HFF-Myc (cell line): Measurements from ENCODE around the gene PRKD2.

ENCODE experiments used
- DNase-seq: peaks from one replicate; pipeline ENCODE4 v3.0.0-alpha.2; 2011; ENCODE audit warnings: low read depth; ENCODE audit errors: extremely low read depth
- H3K4me3 ChIP-seq: replicated peaks from 2 replicates; pipeline ENCODE4 v1.5.1; 2011; ENCODE audit warnings: low read depth, mild to moderate bottlenecking, control low read depth, low read length
- CTCF ChIP-seq: IDR thresholded peaks from 2 replicates; pipeline ENCODE4 v1.5.1; 2012; ENCODE audit warnings: mild to moderate bottlenecking, low read depth, low read length, control low read depth; ENCODE audit errors: missing control alignments

PRKD2 gene

GRCh38 chr19:46725036-46725820, 8.3 kb upstream of the PRKD2 start:
- no peak for DNase-seq
- TF ChIP-seq CTCF = no peak
- H3K4me3 ChIP-seq = no peak overlapping the region

GRCh38 chr19:46724468-46724867, 7.6 kb upstream of the PRKD2 start:
- no peak for TF ChIP-seq CTCF
- H3K4me3 ChIP-seq = no peak overlapping the region
- DNase-seq = no peak

- no peak for DNase-seq
- no peak overlapping the region for H3K4me3 ChIP-seq
- no peak for TF ChIP-seq CTCF
Measured at GRCh38 chr19:46723471-46723870, 6.6 kb upstream of the PRKD2 start.

GRCh38 chr19:46723023-46723461, 6.1 kb upstream of the PRKD2 start:
- no peak for DNase-seq
- TF ChIP-seq CTCF = no peak
- H3K4me3 ChIP-seq = no peak overlapping the region

- DNase-seq = no peak
- H3K4me3 ChIP-seq = no peak overlapping the region
- TF ChIP-seq CTCF = no peak
Measured at GRCh38 chr19:46722421-46723022, 5.6 kb upstream of the PRKD2 start.

- H3K4me3 ChIP-seq = no peak overlapping the region
- TF ChIP-seq CTCF = no peak
- DNase-seq = no peak
Measured at GRCh38 chr19:46722004-46722380, 5.1 kb upstream of the PRKD2 start.
